Liver (tissue), 9 donors: ENCODE results near the gene SNAP47. TPM values are rescaled to one million over a fixed set of nuclear protein-coding genes. Genes with fewer than 3 reads are reported as not detected.
A peak's percentile ranks its signal among the peaks of the same experiment; 100 is the strongest.

ENCODE experiments used
- DNase-seq: peaks from one replicate; pipeline ENCODE4 v3.0.0-alpha.2; 2017; ENCODE audit warnings: low spot score
- H3K27ac ChIP-seq, 2 donors: one replicate each; pipeline ENCODE4 v1.7.0; 2013; ENCODE audit warnings: inconsistent platforms in 2 of 2, low read length in 2 of 2, control low read depth in 1 of 2, low read depth in 1 of 2, mild to moderate bottlenecking in 1 of 2
- H3K27me3 ChIP-seq, 4 donors: one replicate each; pipeline versions ENCODE4 v1.6.1 to v1.7.0; 2013; ENCODE audit warnings: low read length in 3 of 4, inconsistent platforms in 1 of 4, mild to moderate bottlenecking in 1 of 4, moderate library complexity in 1 of 4; ENCODE audit not compliant: control insufficient read depth in 4 of 4, insufficient read depth in 4 of 4
- H3K36me3 ChIP-seq, 4 donors: one replicate each; pipeline versions ENCODE4 v1.6.1 to v1.7.0; 2013; ENCODE audit warnings: low read length in 3 of 4, mild to moderate bottlenecking in 3 of 4, low read depth in 1 of 4, moderate library complexity in 1 of 4; ENCODE audit not compliant: control insufficient read depth in 4 of 4, insufficient read depth in 3 of 4
- H3K4me1 ChIP-seq, 4 donors: one replicate each; pipeline versions ENCODE4 v1.6.1 to v1.7.0; 2013; ENCODE audit warnings: low read length in 3 of 4, mild to moderate bottlenecking in 3 of 4, moderate library complexity in 1 of 4; ENCODE audit not compliant: control insufficient read depth in 4 of 4, insufficient read depth in 4 of 4
- H3K4me3 ChIP-seq, 3 donors: one replicate each; pipeline versions ENCODE4 v1.6.1 to v1.7.0; 2013; ENCODE audit warnings: low read length in 3 of 3, control low read depth in 1 of 3, low read depth in 1 of 3, mild to moderate bottlenecking in 1 of 3
- H3K9ac ChIP-seq, 2 donors: one replicate each; pipeline ENCODE4 v1.7.0; 2013; ENCODE audit warnings: low read length in 2 of 2, mild to moderate bottlenecking in 2 of 2, moderate library complexity in 2 of 2, control low read depth in 1 of 2, low read depth in 1 of 2
- H3K9me3 ChIP-seq, 4 donors: one replicate each; pipeline versions ENCODE4 v1.6.1 to v1.7.0; 2013; ENCODE audit warnings: low read length in 3 of 4; ENCODE audit not compliant: control insufficient read depth in 4 of 4
- ATF3 ChIP-seq: IDR thresholded peaks from 2 replicates; pipeline ENCODE4 v1.6.1; 2016; ENCODE audit warnings: antibody characterized with exemption
- CTCF ChIP-seq: fragments of 150-350 bp; IDR thresholded peaks from 2 replicates; pipeline ENCODE4 v1.5.1; 2017; ENCODE audit warnings: improper control_type of control experiment, low read depth, low read length; ENCODE audit not compliant: missing input control
- EGR1 ChIP-seq, 2 donors: IDR thresholded peaks; 2 replicates each; pipeline ENCODE4 v1.6.1; 2016 to 2018; ENCODE audit warnings: antibody characterized with exemption in 2 of 2, low read depth in 2 of 2
- FOXA1 ChIP-seq: IDR thresholded peaks from 2 replicates; pipeline ENCODE4 v1.6.1; 2016; ENCODE audit warnings: antibody characterized with exemption
- FOXA2 ChIP-seq: IDR thresholded peaks from 2 replicates; pipeline ENCODE4 v1.6.1; 2016; ENCODE audit warnings: antibody characterized with exemption
- HNF4A ChIP-seq, 2 donors: conservative IDR thresholded peaks; 2 replicates each; pipeline ENCODE4 v1.6.1; 2016; ENCODE audit warnings: antibody characterized with exemption in 2 of 2, mild to moderate bottlenecking in 2 of 2
- HNF4G ChIP-seq: IDR thresholded peaks from 2 replicates; pipeline ENCODE4 v1.6.1; 2016; ENCODE audit warnings: antibody characterized with exemption
- JUND ChIP-seq, 2 donors: IDR thresholded peaks; 2 replicates each; pipeline ENCODE4 v1.6.1; 2016; ENCODE audit warnings: antibody characterized with exemption in 2 of 2
- MAX ChIP-seq: IDR thresholded peaks from 2 replicates; pipeline ENCODE4 v1.6.1; 2016; ENCODE audit warnings: antibody characterized with exemption
- NR2F2 ChIP-seq: IDR thresholded peaks from 2 replicates; pipeline ENCODE4 v1.6.1; 2016; ENCODE audit warnings: antibody characterized with exemption
- RAD21 ChIP-seq, 2 donors: IDR thresholded peaks; 2 replicates each; pipeline ENCODE4 v1.6.1; 2016; ENCODE audit warnings: antibody characterized with exemption in 2 of 2, mild to moderate bottlenecking in 2 of 2
- REST ChIP-seq: IDR thresholded peaks from 2 replicates; pipeline ENCODE4 v1.6.1; 2016; ENCODE audit warnings: antibody characterized with exemption, mild to moderate bottlenecking
- RXRA ChIP-seq, 2 donors: IDR thresholded peaks; 2 replicates each; pipeline ENCODE4 v1.6.1; 2017 to 2018; ENCODE audit warnings: antibody characterized with exemption in 2 of 2, mild to moderate bottlenecking in 1 of 2
- SP1 ChIP-seq: IDR thresholded peaks from 2 replicates; pipeline ENCODE4 v1.6.1; 2018; ENCODE audit warnings: antibody characterized with exemption, mild to moderate bottlenecking
- TAF1 ChIP-seq: conservative IDR thresholded peaks from 2 replicates; pipeline ENCODE4 v1.6.1; 2016; ENCODE audit warnings: antibody characterized with exemption, mild to moderate bottlenecking
- YY1 ChIP-seq: IDR thresholded peaks from 2 replicates; pipeline ENCODE4 v1.6.1; 2016; ENCODE audit warnings: antibody characterized with exemption, mild to moderate bottlenecking
- ZBTB33 ChIP-seq: IDR thresholded peaks from 2 replicates; pipeline ENCODE4 v1.6.1; 2016; ENCODE audit warnings: antibody characterized with exemption
- WGBS: extraction: QIAGEN DNeasy Blood & Tissue Kit; methylation state at CpG from one replicate; pipeline ENCODE4 v1.1.7; 2013; 5-methylcytosine and 5-hydroxymethylcytosine counted together
- polyA plus RNA-seq, 2 donors: library from polyadenylated mRNA; stranded (reverse) in 1 of 2; unstranded in 1 of 2; fragments of 200-250 nt in 1 of 2; fragments of >200 nt in 1 of 2; fragmentation: Nextera tagmentation in 1 of 2; extraction: Ambion mirVana in 1 of 2; gene quantifications; one replicate each; pipeline versions ENCODE4 v1.2.1 to v1.2.3, GENCODE V29; 2013 to 2015
- total RNA-seq, 2 donors: library from RNA; depleted of rRNA; stranded (reverse); fragments of >200 nt; gene quantifications; one replicate each; pipeline ENCODE4 v1.2.3, GENCODE V29; 2014
- donor health status: healthy.
- donor health status: healthy.
- donor health status: healthy.
- donor health status: healthy.
- donor health status: healthy.

Gene SNAP47
- total and polyA plus RNA-seq, 4 donors, result 15.3 to 23.3 (median 16.3) TPM

GRCh38 chr1:227782226-227782625, 47.0 kb downstream of the SNAP47 start:
- Histone ChIP-seq H3K9ac (no peak overlapping the region), H3K9me3 (no peaks in the 10 kb centered on the region), H3K27me3 (no peaks in the 10 kb centered on the region), H3K36me3 (peaks cover 0 to 15% (median 2%) of the 10 kb centered on the region in 4 donors), H3K4me3 (no peak overlapping the region), H3K4me1 (peaks cover 4 to 9% (median 6%) of the 10 kb centered on the region in 4 donors), H3K27ac (no peak overlapping the region)
- peak; percentile 10 for DNase-seq
- TF ChIP-seq ZBTB33 (no peak), RAD21 (IDR thresholded peaks at IDR 0.05) (no peak), YY1 (no peak), MAX (no peak), HNF4G (no peak), CTCF (no peak), REST (no peak), FOXA2 (no peak), SP1 (no peak), HNF4A (conservative IDR thresholded peaks at IDR 0.05) (no peak), JUND (IDR thresholded peaks at IDR 0.05) (no peak), TAF1 (no peak), NR2F2 (no peak), EGR1 (IDR thresholded peaks at IDR 0.05; ENCODE audit: low read depth in 2 of 2) (no peak), ATF3 (no peak), FOXA1 (no peak), RXRA (IDR thresholded peaks at IDR 0.05) (no peak)
- WGBS, result 96% methylated on average over 4 of the region's 4 CpGs
